Osteoblast (primary cell): ENCODE measurements around the gene RDH14. TPM values are rescaled to one million over a fixed set of nuclear protein-coding genes. Genes with fewer than 3 reads are reported as not detected.
A peak's percentile ranks its signal among the peaks of the same experiment; 100 is the strongest.

Experiments
- DNase-seq: peaks from one replicate; pipeline ENCODE4 v3.0.0; 2011; ENCODE audit warnings: low spot score, mixed read lengths; ENCODE audit not compliant: insufficient read length; ENCODE audit errors: missing footprints
- H2AFZ ChIP-seq: 2 replicates; pipeline ENCODE4 v1.6.0; 2011; ENCODE audit warnings: mild to moderate bottlenecking, low read length
- H3K27ac ChIP-seq: 2 replicates; pipeline ENCODE4 v1.5.1; 2011; ENCODE audit warnings: mild to moderate bottlenecking, low read depth, low read length, moderate library complexity
- H3K27me3 ChIP-seq: 2 replicates; pipeline ENCODE4 v1.6.0; 2012; ENCODE audit warnings: mild to moderate bottlenecking, control low read depth, inconsistent platforms, low read length, moderate library complexity; ENCODE audit not compliant: insufficient read depth
- H3K36me3 ChIP-seq: 2 replicates; pipeline ENCODE4 v1.5.1; 2011; ENCODE audit warnings: mild to moderate bottlenecking, low read length, control low read depth, moderate library complexity; ENCODE audit not compliant: insufficient read depth
- H3K4me1 ChIP-seq: 2 replicates; pipeline ENCODE4 v1.5.1; 2011; ENCODE audit warnings: mild to moderate bottlenecking, low read length, control low read depth, moderate library complexity; ENCODE audit not compliant: insufficient read depth
- H3K4me2 ChIP-seq: 2 replicates; pipeline ENCODE4 v1.6.0; 2011; ENCODE audit warnings: mild to moderate bottlenecking, low read length; ENCODE audit not compliant: insufficient read depth
- H3K4me3 ChIP-seq: fragments of 200-600 bp; sonication (generic); 3 replicates; pipeline ENCODE4 v1.5.1; 2012; ENCODE audit warnings: mild to moderate bottlenecking, low read length, inconsistent platforms; ENCODE audit not compliant: insufficient read depth
- H3K79me2 ChIP-seq: 2 replicates; pipeline ENCODE4 v1.6.0; 2012; ENCODE audit warnings: mild to moderate bottlenecking, low read length, control low read depth, inconsistent platforms; ENCODE audit not compliant: insufficient read depth
- H3K9me3 ChIP-seq: 2 replicates; pipeline ENCODE4 v1.5.1; 2011; ENCODE audit warnings: low read depth, low read length, control low read depth
- H4K20me1 ChIP-seq: 2 replicates; pipeline ENCODE4 v1.6.0; 2012; ENCODE audit warnings: mild to moderate bottlenecking, low read length, control low read depth; ENCODE audit not compliant: insufficient read depth
- CTCF ChIP-seq: IDR thresholded peaks from 2 replicates; pipeline ENCODE4 v1.5.1; 2011; ENCODE audit warnings: mild to moderate bottlenecking, low read depth, low read length, moderate library complexity; ENCODE audit errors: extremely low read depth
- total RNA-seq: library from RNA; depleted of rRNA; stranded (reverse); fragments of >200 nt; gene quantifications from 2 replicates; pipeline ENCODE4 v1.2.3, GENCODE V29; 2012

RDH14 gene
- total RNA-seq, 1 donor, result 23.5 TPM

GRCh38 chr2:18525236-18525635 lies 35.2 kb downstream of the RDH14 start:
- Histone ChIP-seq H3K79me2 (no peaks in the 10 kb centered on the region), H4K20me1 (no peaks in the 10 kb centered on the region), H3K4me3 (no peak overlapping the region), H3K4me1 (peaks cover 12% of the 10 kb centered on the region), H2AFZ (no peak overlapping the region), H3K9me3 (no peaks in the 10 kb centered on the region), H3K27me3 (no peaks in the 10 kb centered on the region), H3K27ac (no peak overlapping the region), H3K36me3 (no peaks in the 10 kb centered on the region), H3K4me2 (no peak overlapping the region)
- TF ChIP-seq CTCF, result no peak
- no peak for DNase-seq

GRCh38 chr2:18522484-18523146 lies 37.8 kb downstream of the RDH14 start:
- peaks cover 22% of the 10 kb centered on the region for H3K4me1 ChIP-seq
- H3K79me2 ChIP-seq, result no peaks in the 10 kb centered on the region

GRCh38 chr2:18520451-18521425 lies 39.7 kb downstream of the RDH14 start:
- Histone ChIP-seq H3K27me3 (no peaks in the 10 kb centered on the region), H3K36me3 (no peaks in the 10 kb centered on the region), H3K79me2 (no peaks in the 10 kb centered on the region), H3K4me2 (peak overlapping the region; percentile 31), H3K9me3 (no peaks in the 10 kb centered on the region), H3K4me1 (peaks cover 26% of the 10 kb centered on the region), H3K4me3 (no peak overlapping the region), H2AFZ (peak overlapping the region; percentile 66), H3K27ac (no peak overlapping the region), H4K20me1 (no peaks in the 10 kb centered on the region)
- peak; percentile 98 for TF ChIP-seq CTCF
- peak; percentile 76 for DNase-seq

More at GRCh38 chr2:18522484-18523146, 37.8 kb downstream of the RDH14 start:
- TF ChIP-seq CTCF, result no peak
- Histone ChIP-seq H3K36me3 (no peaks in the 10 kb centered on the region), H3K4me3 (no peak overlapping the region), H3K27ac (no peak overlapping the region), H3K9me3 (no peaks in the 10 kb centered on the region), H2AFZ (peak overlapping the region; percentile 39), H3K27me3 (no peaks in the 10 kb centered on the region), H4K20me1 (no peaks in the 10 kb centered on the region), H3K4me2 (no peak overlapping the region)
- peak; percentile 44 for DNase-seq

GRCh38 chr2:18519914-18520450 lies 40.5 kb downstream of the RDH14 start:
- H3K4me1 ChIP-seq, result peaks cover 31% of the 10 kb centered on the region
- DNase-seq, result no peak
- H3K4me2 ChIP-seq, result peak overlapping the region; percentile 31
- H4K20me1 ChIP-seq, result no peaks in the 10 kb centered on the region
- TF ChIP-seq CTCF, result no peak
- no peaks in the 10 kb centered on the region for H3K27me3 ChIP-seq
- H3K27ac ChIP-seq, result no peak overlapping the region
- no peaks in the 10 kb centered on the region for H3K79me2 ChIP-seq
- no peaks in the 10 kb centered on the region for H3K36me3 ChIP-seq
- H2AFZ ChIP-seq, result peak overlapping the region; percentile 66
- no peaks in the 10 kb centered on the region for H3K9me3 ChIP-seq
- H3K4me3 ChIP-seq, result no peak overlapping the region
